Uterus (tissue), 4 donors: Measurements from ENCODE around the gene CD7. TPM values are rescaled to one million over a fixed set of nuclear protein-coding genes. Genes with fewer than 3 reads are reported as not detected.
"Not testable (repeated sequence)": the region's sequence is repeated elsewhere in the genome, so short reads cannot be mapped to it uniquely, and the experiment has no call there.

Experiments used
- DNase-seq, 2 donors: peaks; one replicate each; pipeline ENCODE4 v3.0.0-alpha.2; 2019 to 2020
- H3K27ac ChIP-seq, 2 donors: fragments of 200-600 bp; sonication (generic); 1 replicate in 1 of 2; 2 replicates in 1 of 2; pipeline ENCODE4 v1.5.1; 2016 to 2018
- H3K27me3 ChIP-seq, 2 donors: fragments of 200-600 bp; sonication (generic); one replicate each; pipeline ENCODE4 v1.5.1; 2018 to 2019; ENCODE audit warnings: control low read depth in 1 of 2
- H3K36me3 ChIP-seq, 2 donors: fragments of 200-600 bp; sonication (generic); one replicate each; pipeline ENCODE4 v1.5.1; 2019; ENCODE audit warnings: control low read depth in 1 of 2
- H3K4me1 ChIP-seq, 2 donors: fragments of 200-600 bp; sonication (generic); one replicate each; pipeline ENCODE4 v1.5.1; 2018 to 2019; ENCODE audit warnings: control low read depth in 1 of 2
- H3K4me3 ChIP-seq, 2 donors: fragments of 200-600 bp; sonication (generic); 1 replicate in 1 of 2; 2 replicates in 1 of 2; pipeline ENCODE4 v1.5.1; 2018 to 2019; ENCODE audit warnings: mild to moderate bottlenecking in 1 of 2
- H3K9me3 ChIP-seq, 2 donors: fragments of 200-600 bp; sonication (generic); one replicate each; pipeline ENCODE4 v1.5.1; 2019; ENCODE audit warnings: control low read depth in 1 of 2
- POLR2A ChIP-seq, 2 donors: fragments of 450-650 bp; IDR thresholded peaks; one replicate each; pipeline ENCODE4 v1.6.1; 2016; ENCODE audit warnings: antibody characterized with exemption in 2 of 2, mild to moderate bottlenecking in 1 of 2, moderate library complexity in 1 of 2
- intact Hi-C: fragments of 100-400 bp; cut with DNase I; formaldehyde crosslinking; loops from one replicate; pipeline ENCODE4 v1.15.1; 2023; ENCODE audit warnings: low total_unique reads
- total RNA-seq, 4 donors: library from RNA; depleted of rRNA in 3 of 4; stranded (reverse); fragments of >200 nt in 3 of 4; gene quantifications; one replicate each; pipeline versions ENCODE4 v1.1.0 to v1.2.4, GENCODE V29; 2014 to 2023
- TF ChIP-seq, protein P1 (sequence below), 4 experiments: fragments of 200-600 bp in 2 of 4; fragments of 450-650 bp in 2 of 4; sonication (generic) in 2 of 4; IDR thresholded peaks; one replicate each; pipeline ENCODE4 v1.5.1; 2016 to 2019; ENCODE audit warnings: antibody characterized with exemption in 4 of 4, mild to moderate bottlenecking in 2 of 4, moderate library complexity in 1 of 4
- donor health status: DM: yes; HTN: yes; CAD: no.

CD7 gene
- 1 to 10 TPM in 2 of 4 donors, not detected in 2; 2.1 to 4.1 TPM for total RNA-seq

- peaks cover 6 to 26% of the 10 kb centered on the region in 2 donors for H3K27me3 ChIP-seq
- no peaks in the 10 kb centered on the region for H3K4me1 ChIP-seq
- no peak within 1 kb of the TSS for H3K27ac ChIP-seq
- no peaks in the 10 kb centered on the region for H3K36me3 ChIP-seq
- no peak within 1 kb of the TSS for H3K4me3 ChIP-seq
- TF ChIP-seq POLR2A (IDR thresholded peaks at IDR 0.05), result no peak
- TF ChIP-seq, protein P1, sequence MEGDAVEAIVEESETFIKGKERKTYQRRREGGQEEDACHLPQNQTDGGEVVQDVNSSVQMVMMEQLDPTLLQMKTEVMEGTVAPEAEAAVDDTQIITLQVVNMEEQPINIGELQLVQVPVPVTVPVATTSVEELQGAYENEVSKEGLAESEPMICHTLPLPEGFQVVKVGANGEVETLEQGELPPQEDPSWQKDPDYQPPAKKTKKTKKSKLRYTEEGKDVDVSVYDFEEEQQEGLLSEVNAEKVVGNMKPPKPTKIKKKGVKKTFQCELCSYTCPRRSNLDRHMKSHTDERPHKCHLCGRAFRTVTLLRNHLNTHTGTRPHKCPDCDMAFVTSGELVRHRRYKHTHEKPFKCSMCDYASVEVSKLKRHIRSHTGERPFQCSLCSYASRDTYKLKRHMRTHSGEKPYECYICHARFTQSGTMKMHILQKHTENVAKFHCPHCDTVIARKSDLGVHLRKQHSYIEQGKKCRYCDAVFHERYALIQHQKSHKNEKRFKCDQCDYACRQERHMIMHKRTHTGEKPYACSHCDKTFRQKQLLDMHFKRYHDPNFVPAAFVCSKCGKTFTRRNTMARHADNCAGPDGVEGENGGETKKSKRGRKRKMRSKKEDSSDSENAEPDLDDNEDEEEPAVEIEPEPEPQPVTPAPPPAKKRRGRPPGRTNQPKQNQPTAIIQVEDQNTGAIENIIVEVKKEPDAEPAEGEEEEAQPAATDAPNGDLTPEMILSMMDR (IDR thresholded peaks at IDR 0.05), result no peak
- H3K9me3 ChIP-seq, result no peaks in the 10 kb centered on the region
- intact Hi-C loops, result no loop called here
- no peak for DNase-seq
These were observed at the start of gene CD7 for GRCh38 chr17:82317394-82318168. TSS of gene CD7 (minus strand) at chr17:82317608. CDS start at chr17:82317495, 113 bp downstream.

DNA sequence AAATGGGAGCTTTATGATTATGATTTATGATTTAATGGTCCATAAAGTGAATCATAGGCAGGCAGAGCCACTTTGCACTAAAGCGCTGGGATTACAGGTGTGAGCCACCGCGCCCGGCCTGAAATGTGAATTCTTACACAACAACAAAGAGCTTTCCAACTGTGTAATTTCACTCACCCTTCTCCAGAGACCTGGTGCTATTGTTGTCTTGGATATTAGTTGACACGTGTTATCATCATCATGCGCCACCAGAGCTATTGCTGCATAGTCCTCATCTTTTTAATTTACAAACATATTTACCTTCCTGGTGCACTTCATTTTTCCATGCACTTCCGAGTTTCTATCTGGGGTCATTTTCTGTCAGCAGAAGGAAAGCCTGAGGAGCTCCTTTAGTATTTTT is 49.3 kb upstream of the CD7 start:
- Histone ChIP-seq H3K9me3 (no peaks in the 10 kb centered on the region), H3K4me3 (no peak overlapping the region), H3K36me3 (no peaks in the 10 kb centered on the region), H3K27me3 (peaks cover 0 to 16% of the 10 kb centered on the region in 2 donors), H3K4me1 (peaks cover 0 to 7% of the 10 kb centered on the region in 2 donors), H3K27ac (no peak overlapping the region)
- no peak for DNase-seq
- intact Hi-C loops, result no loop called here
- TF ChIP-seq, protein P1 (IDR thresholded peaks at IDR 0.05), result no peak
- TF ChIP-seq POLR2A (IDR thresholded peaks at IDR 0.05), result no peak

DNA sequence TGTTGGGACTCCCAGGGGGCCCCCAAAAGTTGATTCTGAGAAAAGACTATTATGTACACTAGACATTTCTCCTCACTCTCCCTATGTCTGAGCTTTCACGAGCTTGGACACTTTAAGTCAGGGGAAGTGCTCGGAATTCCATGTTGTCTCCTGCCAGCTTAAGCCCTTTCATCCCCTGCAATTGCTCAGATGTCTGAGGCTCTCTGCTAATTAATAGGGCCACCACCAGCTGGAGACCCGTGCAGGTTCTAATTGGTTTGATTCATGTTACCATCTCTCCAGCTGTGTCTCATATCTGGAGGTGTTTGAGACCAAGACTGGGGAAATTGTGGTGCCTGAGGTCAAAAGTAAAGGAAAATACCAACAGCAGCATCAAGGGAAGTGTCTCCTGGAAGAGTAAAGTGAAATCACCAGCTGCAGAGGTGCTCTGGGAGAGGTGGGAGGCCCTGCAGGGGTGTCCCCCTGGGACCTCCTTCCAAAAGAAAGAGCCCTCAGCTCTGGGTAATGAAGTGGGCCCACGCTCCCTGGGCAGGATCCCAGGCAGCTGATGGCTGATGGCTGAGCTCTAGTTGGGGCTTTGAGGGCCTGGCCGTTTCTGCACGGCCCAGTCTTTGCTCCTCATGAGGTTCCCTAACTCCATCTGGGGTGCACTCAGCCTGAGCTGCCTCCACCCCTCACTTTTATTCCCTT is 48.3 kb upstream of the CD7 start:
- no peak overlapping the region for H3K27ac ChIP-seq
- H3K4me3 ChIP-seq, result no peak overlapping the region
- intact Hi-C loops, result no loop called here
- TF ChIP-seq, protein P1 (IDR thresholded peaks at IDR 0.05), result no peak
- no peak for TF ChIP-seq POLR2A (IDR thresholded peaks at IDR 0.05)
- no peaks in the 10 kb centered on the region for H3K4me1 ChIP-seq
- peaks cover 0 to 13% of the 10 kb centered on the region in 2 donors for H3K27me3 ChIP-seq
- DNase-seq, result no peak
- H3K9me3 ChIP-seq, result no peaks in the 10 kb centered on the region
- H3K36me3 ChIP-seq, result no peaks in the 10 kb centered on the region

DNA sequence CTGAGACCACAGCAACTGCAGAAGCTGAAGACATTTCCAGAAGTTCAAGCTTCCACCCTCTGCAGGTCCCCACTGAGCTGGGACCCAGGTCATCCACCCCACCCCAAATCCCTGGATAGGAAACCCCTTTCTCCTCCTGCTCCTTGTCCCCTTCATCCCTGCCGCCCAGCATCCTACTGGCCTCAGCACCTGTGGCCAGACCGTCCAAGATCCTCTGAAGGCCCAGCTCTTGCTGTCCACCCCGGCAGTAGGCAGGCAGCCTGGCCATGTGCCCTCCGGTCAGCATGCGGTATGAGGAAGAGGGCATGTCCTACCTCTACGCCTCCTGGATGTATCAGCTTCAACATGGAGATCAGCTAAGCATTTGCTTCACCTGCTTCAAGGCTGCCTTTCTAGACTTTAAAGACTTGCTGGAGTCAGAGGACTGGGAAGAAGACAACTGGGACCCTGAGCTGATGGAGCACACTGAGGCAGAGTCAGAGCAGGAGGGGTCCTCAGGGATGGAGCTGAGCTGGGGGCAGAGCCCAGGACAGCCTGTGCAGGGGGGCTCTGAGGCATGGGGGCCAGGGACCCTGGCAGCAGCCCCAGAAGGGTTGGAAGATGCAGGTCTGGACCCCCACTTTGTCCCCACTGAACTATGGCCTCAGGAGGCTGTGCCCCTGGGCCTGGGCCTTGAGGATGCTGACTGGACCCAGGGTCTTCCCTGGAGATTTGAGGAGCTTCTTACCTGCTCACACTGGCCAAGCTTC is 44.7 kb upstream of the CD7 start:
- intact Hi-C loops, result no loop called here
- Histone ChIP-seq H3K9me3 (no peaks in the 10 kb centered on the region), H3K4me3 (no peak overlapping the region), H3K36me3 (no peaks in the 10 kb centered on the region), H3K4me1 (no peaks in the 10 kb centered on the region), H3K27ac (no peak overlapping the region), H3K27me3 (peaks cover 0 to 6% of the 10 kb centered on the region in 2 donors)
- DNase-seq, result no peak
- TF ChIP-seq, protein P1 (IDR thresholded peaks at IDR 0.05), result no peak
- TF ChIP-seq POLR2A (IDR thresholded peaks at IDR 0.05), result no peak

GRCh38 chr17:82359451-82360074 is 42.2 kb upstream of the CD7 start:
- not testable (repeated sequence) for H3K27me3 ChIP-seq, DNase-seq, H3K36me3 ChIP-seq, H3K9me3 ChIP-seq, H3K4me1 ChIP-seq, H3K27ac ChIP-seq, H3K4me3 ChIP-seq
- intact Hi-C loops, result loop anchor here (10.0 kb wide), 1 partner anchor 415 kb away; no protein-coding TSS in a partner anchor
